Stimulated activated CD8-positive, alpha-beta memory T cell treated with anti-CD3 and anti-CD28 coated beads, Interleukin-7, amount 100 ng/mL, for 4 hours (primary cell): ENCODE data around the gene ZFP14.
A peak's percentile ranks its signal among the peaks of the same experiment; 100 is the strongest.

Source experiments
- DNase-seq, 2 donors: peaks; one replicate each; pipeline ENCODE4 v3.0.0-alpha.2; 2020; ENCODE audit warnings: low read depth in 2 of 2

Gene ZFP14

GRCh38 chr19:36378625-36379509 is at the start of gene ZFP14:
Gene ZFP14, minus strand, starts transcription at chr19:36379201. Its CDS starts 11,309 bp downstream, at chr19:36367892.
- DNase-seq: peak; percentile 96

DNA sequence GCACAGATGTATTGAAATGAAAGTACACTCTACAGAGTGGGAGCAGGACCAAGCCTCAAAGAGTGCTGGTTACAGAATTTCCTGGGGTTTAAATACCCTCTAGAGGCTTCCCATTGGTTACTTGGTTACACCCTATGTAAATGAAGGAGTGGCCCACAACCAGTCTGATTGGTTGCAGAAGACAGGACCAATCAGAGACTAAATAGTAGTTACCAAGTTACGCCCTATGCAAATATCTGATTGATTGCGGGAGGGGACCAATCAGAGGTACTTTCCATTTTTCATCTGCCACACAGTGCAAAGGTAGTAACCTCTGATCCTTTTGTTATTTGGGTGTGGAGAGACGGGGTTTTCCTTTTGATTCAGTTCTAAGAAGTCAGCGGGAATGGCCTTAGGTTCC is 44.9 kb upstream of the ZFP14 start:
- DNase-seq: no peak

DNA sequence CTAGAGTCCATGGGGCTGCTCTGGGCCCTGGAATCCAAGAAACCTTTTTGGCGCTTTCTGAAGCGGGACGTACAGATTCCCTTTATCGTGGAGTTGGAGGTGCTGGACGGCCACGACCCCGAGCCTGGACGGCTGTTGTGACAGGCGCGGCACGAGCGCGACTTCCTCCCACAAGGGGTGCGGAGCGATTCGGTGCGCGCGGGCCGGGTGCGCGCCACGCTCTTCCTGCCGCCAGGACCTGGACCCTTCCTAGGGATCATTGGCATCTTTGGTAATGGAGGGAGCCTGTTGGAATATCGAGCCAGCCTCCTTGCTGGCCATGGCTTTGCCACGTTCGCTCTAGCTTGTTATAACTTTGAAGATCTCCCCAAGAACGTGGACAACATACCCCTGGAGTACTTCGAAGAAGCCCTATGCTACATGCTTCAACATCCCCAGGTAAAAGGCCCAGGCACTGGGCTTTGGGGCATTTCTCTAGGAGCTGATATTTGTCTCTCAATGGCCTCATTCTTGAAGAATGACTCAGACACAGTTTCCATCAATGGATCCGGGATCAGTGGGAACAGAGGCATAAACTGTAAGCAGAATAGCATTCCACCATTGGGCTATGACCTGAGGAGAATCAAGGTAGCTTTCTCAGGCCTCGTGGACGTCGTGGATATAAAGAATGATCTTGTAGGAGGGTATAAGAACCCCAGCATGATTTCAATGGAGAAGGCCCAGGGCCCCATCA is 42.9 kb upstream of the ZFP14 start:
- DNase-seq: no peak

DNA sequence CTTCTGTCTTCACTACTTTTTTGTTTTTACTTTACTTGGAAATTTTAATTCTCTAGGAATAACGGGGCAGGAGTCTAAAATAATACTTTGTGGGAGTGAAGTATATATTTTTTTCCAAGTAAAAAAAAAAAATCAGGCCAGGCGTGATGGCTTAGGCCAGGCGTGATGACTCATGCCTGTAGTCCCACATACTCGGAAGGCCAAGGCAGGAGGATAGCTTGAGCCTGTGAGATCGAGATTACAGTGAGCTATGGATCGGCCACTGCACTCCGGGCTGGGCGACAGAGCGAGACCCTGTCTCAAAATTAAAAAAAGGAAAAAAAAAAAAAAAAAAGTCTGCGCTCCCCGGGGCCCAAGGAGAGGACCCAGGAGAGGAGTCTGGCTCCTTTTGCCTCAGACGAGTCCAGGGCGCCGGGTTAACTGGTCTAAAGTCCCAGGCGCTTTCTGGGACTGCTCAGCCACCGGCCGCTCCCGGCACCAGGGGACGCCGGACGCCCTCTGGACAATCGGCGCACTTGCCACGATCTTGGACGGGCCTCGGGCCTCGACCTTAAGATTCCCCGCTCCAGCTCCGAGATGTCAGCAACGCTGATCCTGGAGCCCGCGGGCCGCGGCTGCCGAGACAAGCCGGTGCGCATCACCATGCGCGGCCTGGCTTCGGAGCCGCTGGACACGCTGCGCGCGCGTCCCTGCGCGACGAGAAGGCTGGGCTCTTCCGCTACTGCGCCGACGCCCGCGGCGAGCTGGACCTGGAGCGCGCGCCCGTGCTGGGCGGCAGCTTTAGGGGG is 42.2 kb upstream of the ZFP14 start:
- DNase-seq: no peak

GRCh38 chr19:36418287-36419001 is 39.4 kb upstream of the ZFP14 start, which contains the start of gene ZFP82:
Gene ZFP82, minus strand, starts transcription at chr19:36418644. Its CDS starts 8,855 bp downstream, at chr19:36409789.
- DNase-seq: peak; percentile 49 to 74

DNA sequence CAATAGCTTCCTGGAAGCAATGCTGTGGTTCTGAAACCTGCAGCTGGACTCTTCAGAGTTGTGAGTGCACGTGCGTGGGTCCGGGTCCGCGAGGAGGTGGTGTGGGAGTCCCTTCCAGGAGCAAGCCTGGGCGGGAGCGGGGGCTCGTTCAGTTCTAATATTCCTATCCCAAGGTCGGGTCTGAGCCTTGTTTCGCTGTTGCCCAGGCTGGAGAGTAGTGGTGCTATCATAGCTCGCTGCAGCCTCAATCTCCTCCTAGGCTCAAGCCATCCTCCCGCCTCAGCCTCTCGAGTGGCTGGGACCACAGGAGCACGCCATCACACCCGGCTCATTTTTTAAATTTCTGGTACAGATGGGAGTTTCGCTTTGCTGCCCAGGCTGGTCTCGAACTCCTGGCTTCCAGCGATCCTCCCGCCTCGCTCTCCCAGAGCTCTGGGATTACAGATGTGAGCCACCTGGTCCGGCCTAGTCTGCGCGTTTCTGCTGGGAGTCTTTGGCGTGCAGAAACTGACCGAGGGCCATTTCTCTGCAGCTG is 38.8 kb upstream of the ZFP14 start:
- no peak for DNase-seq

DNA sequence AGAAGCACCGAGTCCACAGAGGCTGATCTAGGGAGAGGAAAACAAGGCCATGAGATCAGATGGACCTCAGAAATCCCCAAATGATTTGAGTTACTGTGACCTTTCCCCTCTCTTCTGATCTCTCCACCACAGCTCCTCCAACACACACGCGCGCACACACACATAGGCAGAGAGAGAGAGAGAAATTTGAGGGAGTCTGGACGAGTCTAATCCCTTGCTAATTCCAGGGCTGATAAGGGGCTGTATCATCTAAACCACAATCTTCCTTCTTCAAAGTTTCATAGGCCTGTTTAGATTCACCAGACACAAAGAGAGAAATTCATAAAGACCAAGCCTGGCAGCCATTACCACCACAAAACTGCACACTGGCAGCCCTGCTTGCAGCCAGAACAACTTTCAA is 30.8 kb upstream of the ZFP14 start:
- DNase-seq: no peak

DNA sequence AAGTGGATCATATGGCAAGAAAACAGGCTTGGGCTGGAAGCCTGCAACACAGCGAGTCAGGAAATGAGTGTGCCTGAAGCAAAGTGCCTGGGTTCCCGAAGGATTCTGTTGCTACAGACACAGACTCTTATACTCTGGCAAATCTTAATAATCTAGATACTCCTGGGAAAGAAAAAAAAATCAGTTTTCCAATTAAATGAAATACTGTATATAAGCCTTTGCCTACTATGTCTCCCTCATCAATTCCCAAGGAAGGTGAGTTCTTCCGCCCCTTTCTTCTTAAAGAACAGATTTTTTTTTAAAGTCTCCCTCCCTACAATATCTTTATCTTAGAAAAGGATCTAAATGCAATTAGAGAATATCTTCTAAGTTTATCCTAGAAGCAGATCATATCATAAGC is 29.1 kb upstream of the ZFP14 start:
- DNase-seq: no peak

GRCh38 chr19:36404498-36404897 is 25.5 kb upstream of the ZFP14 start:
- DNase-seq: no peak

DNA sequence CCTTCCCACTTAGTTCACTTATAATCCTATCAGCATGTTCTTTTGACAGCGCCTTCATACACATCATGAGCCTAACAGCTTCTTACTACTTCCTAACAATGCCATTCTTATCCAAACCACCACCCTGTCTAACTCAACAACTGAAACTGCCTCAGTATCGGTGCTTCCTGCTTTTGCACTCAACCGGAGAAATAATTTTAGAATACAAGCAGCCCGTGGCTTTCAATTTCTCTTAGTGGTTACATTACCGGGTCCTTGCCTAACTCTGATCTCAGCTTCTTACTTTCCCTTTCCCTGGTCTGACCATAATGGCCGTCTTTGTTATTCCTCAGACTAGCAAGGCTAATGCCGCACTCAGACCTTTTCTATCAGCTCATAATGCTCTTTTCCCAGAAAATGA is 22.5 kb upstream of the ZFP14 start:
- DNase-seq: no peak

DNA sequence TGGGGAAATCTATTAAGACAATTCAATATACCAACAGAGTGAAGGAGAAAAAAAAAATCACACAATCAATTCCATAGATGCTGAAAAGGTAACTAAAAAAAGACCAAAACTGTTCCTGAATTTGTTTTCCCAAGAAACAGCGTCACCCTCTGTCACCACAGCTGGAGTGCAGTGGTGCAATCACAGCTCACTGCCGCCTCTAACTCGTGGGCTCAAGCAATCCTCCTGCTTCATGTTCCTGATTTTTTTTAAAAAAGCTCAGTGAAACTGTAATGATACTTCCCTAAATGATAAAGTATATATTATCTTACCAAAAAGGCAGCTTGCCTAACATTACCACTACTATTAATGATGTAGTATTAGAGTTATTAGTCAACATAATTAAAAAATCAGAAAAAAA is 19.6 kb upstream of the ZFP14 start:
- DNase-seq: no peak

DNA sequence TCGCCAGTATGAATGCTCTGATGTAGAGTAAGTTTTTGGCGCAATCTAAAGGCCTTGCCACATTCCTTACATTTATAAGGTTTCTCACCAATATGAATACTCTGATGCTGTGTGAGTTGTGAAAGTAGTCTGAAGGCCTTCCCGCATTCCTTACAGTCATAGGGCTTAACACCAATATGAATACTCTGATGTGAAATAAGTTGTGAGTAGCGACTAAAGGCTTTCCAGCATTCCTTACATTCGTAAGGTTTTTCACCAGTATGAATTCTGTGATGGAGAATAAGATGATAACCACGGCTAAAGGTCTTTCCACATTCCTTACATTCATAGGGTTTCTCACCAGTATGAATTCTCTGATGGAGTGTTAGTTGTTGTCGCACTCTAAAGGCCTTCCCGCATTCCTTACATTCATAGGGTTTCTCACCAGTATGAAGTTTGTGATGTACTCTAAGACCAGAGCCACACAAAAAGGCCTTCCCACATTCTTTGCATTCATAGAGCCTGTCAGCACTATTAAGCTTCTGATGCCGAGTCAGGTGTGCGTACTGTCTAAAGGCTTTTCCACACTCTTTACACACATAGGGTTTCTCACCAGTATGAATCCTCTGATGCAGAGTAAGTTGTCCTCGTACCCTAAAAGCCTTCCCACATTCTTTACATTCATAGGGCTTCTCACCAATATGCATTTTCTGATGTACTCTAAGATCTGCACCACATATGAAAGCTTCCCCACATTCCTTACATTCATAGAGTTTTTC is 14.1 kb upstream of the ZFP14 start:
- DNase-seq: no peak

DNA sequence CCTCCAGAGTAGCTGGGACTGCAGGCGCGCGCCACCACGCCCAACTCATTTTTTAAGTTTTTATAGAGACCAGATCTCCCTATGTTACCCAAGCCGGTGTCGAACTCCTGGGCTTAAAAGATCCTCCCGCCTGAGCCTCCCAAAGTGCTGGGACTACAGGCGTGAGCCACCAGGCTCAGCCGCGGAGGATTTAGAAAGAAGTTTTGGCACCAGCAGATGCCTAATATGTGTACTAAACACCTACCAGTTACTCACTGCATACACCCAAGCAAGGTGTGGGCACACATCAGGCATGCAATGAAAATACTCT is 464 bp upstream of the ZFP14 start:
- DNase-seq: no peak

DNA sequence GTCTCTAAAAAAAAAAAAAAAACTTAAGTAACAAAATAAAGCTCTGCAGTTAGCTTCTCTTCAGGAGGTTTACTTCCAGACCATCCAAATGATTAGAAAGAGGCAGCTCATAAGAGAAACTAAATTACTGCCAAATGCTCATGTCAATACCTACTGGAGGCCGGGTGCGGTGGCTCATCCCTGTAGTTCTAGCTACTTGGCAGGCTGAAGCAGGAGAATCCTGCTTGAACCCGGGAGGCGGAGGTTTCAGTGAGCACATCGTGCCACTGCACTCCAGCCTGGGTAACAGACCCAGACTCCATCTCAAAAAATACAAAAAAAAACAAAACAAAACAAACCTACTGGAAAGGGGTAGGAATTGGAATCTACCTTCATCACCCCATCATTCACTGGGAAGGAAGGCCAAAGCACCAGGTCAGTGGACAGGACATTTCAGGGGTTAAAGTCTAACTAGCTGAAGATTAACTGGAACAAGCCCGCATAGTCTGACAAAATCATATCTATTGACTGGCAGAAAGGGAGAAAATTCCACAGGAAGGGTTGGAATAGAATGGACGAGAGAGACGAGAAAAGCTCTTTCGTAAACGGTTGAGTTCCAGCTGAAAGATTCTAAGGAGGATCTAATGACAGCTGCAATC is 1.3 kb downstream of the ZFP14 start:
- DNase-seq: no peak

GRCh38 chr19:36373638-36374156 is 5.3 kb downstream of the ZFP14 start:
- DNase-seq: no peak

DNA sequence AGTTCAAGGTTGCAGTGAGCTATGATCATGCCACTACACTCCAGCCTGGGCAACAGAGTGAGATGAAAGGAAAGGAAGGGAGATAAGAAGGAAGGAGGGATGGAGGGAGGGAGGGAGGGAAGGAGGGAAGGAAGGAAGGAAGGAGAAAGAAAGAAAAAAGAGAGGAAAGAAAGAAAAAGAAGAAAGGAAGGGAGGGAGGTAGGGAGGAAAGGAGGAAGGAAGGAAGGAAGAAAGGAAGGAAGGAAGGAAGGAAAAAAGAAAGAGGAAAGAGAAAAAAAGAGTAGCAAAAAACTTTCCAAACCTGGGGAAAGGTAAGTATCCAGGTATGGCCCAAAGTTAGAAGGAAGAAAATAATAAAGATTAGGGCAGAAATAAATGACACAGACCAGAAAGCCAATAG is 7.1 kb downstream of the ZFP14 start:
- no peak for DNase-seq

DNA sequence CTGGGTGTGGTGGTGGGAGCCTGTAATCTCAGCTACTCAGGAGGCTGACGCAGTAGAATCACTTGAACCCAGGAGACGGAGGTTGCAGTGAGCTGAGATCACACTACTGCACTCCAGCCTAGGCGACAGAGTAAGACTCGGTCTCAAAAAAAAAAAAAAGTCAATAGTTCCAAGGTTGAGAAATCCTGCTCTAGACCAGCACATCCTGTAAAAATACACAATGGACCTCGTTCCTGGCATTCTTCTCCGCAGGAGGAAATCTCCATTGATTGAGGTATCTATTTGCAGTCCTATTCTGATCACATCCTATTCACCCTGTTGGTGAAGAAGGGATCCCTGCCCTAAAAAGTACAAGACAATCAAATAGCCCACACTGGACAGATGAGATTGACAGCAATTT is 15.2 kb downstream of the ZFP14 start:
- no peak for DNase-seq

- DNase-seq: no peak
Measured at GRCh38 chr19:36340786-36341372, 38.1 kb downstream of the ZFP14 start.
